ENCODE results near the gene ARG2.

Gene ARG2

DNA sequence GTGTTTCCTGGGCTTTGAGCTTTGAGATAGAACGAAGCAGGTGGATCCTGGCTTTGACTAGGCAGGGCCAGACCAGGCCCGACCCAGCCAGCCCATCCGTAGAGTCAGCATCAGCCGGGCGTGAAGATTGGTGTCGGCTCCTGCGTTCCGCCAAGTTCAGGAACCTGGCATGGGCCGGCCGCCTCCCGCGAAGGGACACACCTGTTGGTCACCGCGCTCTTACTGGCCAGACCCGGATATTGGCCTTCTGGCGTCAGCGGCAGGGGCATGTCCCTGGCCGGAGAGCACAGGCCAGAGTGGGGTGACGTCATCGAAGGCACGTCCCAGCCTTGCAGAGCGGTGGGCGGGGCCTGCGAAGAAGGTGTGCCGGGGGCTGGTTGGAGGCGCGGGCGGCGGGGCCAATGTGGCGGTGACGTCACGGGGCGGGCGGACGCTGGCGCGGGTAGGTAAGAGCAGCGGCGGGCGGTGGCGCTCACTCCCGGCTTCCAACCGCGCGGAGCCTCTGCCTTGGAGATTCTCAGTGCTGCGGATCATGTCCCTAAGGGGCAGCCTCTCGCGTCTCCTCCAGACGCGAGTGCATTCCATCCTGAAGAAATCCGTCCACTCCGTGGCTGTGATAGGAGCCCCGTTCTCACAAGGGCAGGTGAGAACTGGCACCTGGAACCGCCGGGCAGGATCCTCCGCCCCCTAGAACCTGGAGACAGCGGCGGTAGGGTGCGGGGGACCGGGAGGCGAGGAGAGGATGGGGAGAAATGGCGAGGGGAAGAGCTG is at the start of gene ARG2:
ARG2 (plus strand) TSS at position 475 of the 771 bp plus-strand sequence; CDS start at position 533, 58 bp downstream.
- DNase-seq: peak; percentile 82

- DNase-seq: no peak
Observed at GRCh38 chr14:67570453-67570852, 49.3 kb upstream of the ARG2 start.

GRCh38 chr14:67571275-67571990 is 48.3 kb upstream of the ARG2 start:
- DNase-seq: peak; percentile 62

- no peak for DNase-seq
Observed at GRCh38 chr14:67571991-67572323, 47.8 kb upstream of the ARG2 start.

- DNase-seq: no peak
Observed at GRCh38 chr14:67572608-67573007, 47.1 kb upstream of the ARG2 start.

- no peak for DNase-seq
Observed at GRCh38 chr14:67573228-67574010, 46.3 kb upstream of the ARG2 start.

DNA sequence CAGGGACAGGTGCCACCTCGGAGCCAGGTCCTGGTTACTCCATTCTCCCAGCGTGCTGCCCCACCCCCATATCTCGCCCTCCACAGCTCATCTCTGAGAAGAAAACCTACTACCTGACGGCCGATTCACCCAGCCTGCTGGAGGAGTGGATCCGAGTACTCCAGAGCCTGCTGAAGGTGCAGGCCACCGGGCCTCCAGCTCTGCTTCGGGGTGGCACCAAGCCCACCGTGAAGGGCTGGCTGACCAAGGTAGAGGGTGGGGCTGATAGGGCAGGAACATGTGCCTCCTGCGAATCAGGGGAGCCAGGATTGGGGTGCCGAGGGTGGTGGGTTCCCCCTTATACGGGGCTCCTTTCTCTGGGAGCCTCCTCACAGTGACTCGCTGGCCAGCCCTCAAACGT is 45.6 kb upstream of the ARG2 start:
- DNase-seq: no peak

GRCh38 chr14:67574806-67575205 is 44.9 kb upstream of the ARG2 start:
- no peak for DNase-seq

DNA sequence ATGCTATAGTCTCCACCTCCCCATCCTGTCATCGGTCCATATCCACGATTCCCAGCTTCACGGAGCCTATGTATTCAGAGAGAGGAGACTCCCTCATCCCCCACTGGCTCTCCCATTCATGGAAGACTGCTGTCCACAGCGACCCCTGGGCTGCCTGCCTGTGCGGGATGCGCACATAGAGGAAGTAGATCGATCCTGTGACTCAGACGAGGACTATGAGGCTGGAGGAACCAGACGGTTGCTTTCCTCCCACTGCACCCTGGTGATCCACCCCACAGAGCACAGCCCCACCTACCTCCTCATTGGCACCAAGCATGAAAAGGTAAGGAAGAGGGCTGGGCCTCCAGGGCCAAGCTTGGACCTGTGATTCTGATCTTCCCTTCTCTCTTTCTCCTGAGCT is 44.0 kb upstream of the ARG2 start:
- DNase-seq: peak; percentile 75

- no peak for DNase-seq
Observed at GRCh38 chr14:67576216-67576955, 43.3 kb upstream of the ARG2 start.

DNA sequence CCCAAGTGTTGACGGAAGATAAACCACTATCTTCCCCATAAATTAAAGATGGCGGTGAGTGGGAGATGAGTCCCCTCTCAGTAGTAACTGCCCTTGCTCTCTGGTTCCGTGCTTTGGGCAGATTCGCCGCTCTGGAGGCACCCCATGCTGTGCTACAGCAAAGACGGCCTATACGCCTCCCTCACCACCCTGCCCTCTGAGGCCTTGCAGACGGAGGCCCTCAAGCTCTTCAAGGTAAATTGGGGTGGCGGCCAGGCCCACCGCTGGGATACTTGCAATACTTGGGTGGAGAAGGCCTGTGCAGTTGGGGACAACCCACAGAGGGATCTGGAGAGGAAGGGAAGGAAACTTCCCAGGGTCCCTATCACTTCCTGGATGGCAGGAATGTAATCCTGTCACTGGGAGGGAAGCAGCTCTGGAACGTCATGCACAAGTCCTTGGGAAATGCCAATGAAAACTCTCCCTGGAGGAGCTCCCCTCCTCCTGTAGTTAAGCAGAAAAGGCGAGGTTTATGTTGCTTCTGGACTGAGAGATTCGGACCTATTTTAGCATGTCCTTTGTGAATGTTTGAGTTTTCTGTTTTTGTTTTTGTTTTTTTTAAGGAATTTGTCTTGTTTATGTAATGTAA is 42.4 kb upstream of the ARG2 start:
- DNase-seq: no peak

GRCh38 chr14:67577909-67578749 is 41.6 kb upstream of the ARG2 start:
- no peak for DNase-seq

GRCh38 chr14:67579040-67579439 is 40.7 kb upstream of the ARG2 start:
- no peak for DNase-seq

- DNase-seq: no peak
Observed at GRCh38 chr14:67579636-67580035, 40.1 kb upstream of the ARG2 start.

DNA sequence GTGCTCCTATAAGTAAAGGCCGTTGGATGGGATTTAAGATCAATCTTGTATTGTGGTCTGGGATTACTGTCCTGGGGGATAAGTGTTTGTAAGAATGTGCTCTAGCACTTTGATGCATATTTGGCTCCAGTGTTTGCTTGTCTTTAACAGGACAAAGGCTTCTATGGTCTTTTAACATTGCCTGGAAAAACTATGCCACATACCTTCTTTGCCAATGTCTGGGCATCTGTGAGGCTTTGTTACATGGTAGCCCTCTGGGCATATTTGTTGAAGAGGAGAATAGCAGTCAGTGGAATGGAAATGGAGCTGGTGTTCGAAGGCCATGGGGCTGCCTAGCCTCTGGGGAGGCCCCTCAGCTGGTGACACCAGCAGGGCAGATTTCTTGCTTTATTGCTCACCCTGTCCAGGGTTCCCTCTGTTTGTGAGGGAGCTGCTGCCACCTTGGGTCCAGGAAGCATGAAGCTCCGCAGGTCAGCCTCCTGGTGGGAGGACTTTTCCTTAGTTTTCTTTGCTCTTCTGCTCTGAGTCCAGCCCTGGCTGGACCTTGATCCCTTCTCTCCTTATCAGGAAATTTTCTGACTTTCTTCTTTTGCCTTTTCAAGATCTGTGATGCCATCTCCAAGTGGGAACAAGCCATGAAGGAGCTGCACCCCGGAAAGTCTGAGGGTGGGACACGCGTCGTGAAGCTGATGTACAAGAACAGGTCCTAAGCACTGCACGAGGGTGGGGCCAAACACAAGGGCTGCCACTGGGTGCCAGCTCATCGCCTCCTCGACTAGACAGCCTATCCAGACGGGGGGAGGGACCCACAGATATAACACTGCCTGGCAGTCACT is 39.2 kb upstream of the ARG2 start:
- no peak for DNase-seq

GRCh38 chr14:67581643-67582042 is 38.1 kb upstream of the ARG2 start:
- no peak for DNase-seq

DNA sequence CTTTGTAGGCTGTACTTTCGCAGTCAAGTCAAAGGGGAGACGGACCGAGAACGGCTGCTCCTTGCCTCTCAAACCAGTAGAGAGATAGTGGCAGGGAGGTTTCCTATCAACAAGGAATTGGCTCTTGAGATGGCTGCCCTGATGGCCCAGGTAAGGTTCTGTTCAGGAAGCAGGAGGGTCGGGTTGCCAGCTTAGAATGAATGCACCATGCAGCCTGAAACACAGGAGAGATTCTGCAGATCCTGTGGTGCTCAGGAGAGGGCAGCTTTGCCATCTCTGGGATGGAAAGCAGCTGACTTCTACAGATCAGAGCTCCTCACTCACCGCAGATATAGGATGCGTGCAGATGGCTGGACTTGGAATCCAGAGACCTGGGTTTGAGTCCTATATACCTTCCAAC is 37.7 kb upstream of the ARG2 start:
- no peak for DNase-seq

- no peak for DNase-seq
Observed at GRCh38 chr14:67583711-67584644, 35.7 kb upstream of the ARG2 start.

DNA sequence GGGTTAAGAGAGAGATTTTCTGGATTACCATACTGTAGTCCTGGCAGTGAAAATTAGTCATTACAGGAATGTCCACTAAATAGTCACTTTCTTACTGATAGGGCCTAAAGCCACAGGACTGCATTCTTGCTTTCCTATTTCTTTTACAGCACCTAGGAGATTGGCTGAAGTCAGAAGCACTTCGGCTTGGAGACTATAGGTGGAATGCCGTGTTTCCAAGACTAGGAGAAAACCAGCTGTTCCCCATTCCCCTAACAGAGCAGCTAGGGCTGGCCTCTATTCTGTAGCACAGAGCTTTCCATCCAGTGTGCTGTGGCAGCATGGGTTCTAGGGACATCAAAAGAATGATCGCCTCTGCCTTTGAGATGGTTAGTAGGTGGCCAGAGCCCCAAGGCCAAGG is 34.7 kb upstream of the ARG2 start:
- DNase-seq: no peak

- no peak for DNase-seq
Observed at GRCh38 chr14:67586369-67586768, 33.4 kb upstream of the ARG2 start.

Data from MV-4-11 (cell line).